Measurements from ENCODE around the gene SCRN3.
"Not testable (repeated sequence)": the region's sequence is repeated elsewhere in the genome, so short reads cannot be mapped to it uniquely, and the experiment has no call there.

SCRN3 gene

DNA sequence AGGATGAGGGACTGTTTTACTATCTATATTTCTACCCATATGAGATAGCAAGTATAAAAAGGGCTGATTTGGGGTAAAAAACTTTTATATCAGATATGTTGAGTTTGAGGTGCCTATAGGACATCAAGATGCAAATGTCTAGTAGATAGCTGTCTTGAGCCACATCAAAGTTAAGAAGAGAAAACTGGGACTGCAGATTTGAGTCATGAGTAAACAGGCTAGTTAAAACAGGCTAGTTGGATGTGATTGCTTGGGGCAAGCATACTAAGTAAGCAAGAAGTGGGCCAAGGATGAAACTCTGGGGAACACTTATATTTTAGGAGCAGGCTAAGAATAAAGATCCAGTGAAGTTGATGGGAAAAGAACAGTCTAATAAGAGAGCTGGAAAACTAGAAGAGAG, 2.8 kb upstream of the SCRN3 start:
- H3K4me3 ChIP-seq (ENCODE audit: low read depth, low read length) = no peak overlapping the region
- TF ChIP-seq, protein P1, sequence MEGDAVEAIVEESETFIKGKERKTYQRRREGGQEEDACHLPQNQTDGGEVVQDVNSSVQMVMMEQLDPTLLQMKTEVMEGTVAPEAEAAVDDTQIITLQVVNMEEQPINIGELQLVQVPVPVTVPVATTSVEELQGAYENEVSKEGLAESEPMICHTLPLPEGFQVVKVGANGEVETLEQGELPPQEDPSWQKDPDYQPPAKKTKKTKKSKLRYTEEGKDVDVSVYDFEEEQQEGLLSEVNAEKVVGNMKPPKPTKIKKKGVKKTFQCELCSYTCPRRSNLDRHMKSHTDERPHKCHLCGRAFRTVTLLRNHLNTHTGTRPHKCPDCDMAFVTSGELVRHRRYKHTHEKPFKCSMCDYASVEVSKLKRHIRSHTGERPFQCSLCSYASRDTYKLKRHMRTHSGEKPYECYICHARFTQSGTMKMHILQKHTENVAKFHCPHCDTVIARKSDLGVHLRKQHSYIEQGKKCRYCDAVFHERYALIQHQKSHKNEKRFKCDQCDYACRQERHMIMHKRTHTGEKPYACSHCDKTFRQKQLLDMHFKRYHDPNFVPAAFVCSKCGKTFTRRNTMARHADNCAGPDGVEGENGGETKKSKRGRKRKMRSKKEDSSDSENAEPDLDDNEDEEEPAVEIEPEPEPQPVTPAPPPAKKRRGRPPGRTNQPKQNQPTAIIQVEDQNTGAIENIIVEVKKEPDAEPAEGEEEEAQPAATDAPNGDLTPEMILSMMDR (IDR thresholded peaks at IDR 0.05; ENCODE audit: low read depth, low read length) = no peak

DNA sequence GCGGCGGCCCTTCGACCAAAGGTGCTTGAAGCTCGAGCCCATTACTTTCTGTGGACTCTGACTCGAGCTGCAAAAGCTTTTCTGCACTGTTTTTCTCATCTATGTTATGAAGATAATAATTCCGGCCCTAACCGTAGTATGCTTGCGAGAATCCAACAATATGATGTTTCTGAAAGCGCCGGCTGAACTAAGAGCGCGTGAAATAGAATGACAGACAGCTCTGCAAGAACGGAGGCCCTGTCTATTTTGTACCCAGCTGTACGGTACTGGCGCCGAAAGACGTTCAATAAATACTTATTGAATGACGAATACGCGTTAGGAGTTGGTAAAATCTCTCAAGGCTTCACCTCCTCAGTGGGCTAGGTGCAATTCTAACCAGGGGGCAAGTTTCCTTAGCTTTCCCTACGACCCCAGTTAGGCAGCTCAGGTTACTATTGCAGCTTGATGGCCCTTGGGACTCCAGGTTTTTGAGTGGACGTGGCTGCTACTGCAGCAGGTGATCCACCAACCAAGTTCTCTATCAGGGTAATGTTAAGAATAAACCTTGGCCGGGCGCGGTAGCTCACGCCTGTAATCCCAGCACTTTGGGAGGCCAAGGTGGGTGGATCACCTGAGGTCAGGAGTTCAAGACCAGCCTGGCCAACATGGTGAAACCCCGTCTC, 570 bp downstream of the SCRN3 start:
- peak overlapping the region; percentile 91 for H3K4me3 ChIP-seq (ENCODE audit: low read depth, low read length)
- TF ChIP-seq, protein P1 (IDR thresholded peaks at IDR 0.05; ENCODE audit: low read depth, low read length) = no peak

DNA sequence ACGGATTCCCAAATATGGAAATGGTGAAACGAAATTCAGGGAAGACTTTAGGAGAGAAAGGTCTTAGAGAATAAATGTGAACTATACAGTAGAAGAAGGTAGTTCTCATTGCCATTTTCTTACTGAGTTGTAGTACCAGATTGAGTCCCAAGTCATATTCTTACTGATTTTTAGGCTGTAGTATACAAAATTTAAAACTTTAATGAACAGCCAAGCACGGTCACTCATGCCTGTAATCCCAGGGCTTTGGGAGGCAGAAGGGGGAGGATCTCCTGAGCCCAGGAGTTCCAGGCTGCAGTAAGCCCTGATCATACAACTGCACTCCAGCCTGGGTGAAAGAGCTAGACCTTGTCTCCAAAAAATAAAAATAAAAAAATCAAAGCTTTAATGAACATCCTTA, 2.2 kb downstream of the SCRN3 start:
- TF ChIP-seq, protein P1 (IDR thresholded peaks at IDR 0.05; ENCODE audit: low read depth, low read length) = no peak
- H3K4me3 ChIP-seq (ENCODE audit: low read depth, low read length) = no peak overlapping the region

DNA sequence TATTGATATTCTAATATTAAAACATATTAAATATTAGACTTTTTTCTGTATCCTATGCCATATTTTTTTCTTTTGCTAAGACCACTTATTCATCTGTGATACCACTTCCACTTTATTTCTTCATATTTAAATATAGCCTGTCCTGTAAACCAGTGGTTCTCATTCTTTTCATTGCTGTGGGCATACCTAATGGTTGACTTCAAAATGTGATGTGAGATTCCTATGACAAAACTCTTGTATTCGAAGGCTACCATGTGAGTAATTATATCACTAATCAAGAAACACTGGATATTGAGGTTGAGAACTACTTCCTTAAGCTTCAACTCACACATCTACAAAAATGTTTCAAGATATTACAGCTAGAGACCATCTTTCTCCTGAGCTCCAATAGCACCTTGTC, 3.6 kb downstream of the SCRN3 start:
- TF ChIP-seq, protein P1 (IDR thresholded peaks at IDR 0.05; ENCODE audit: low read depth, low read length) = no peak
- H3K4me3 ChIP-seq (ENCODE audit: low read depth, low read length) = no peak overlapping the region

DNA sequence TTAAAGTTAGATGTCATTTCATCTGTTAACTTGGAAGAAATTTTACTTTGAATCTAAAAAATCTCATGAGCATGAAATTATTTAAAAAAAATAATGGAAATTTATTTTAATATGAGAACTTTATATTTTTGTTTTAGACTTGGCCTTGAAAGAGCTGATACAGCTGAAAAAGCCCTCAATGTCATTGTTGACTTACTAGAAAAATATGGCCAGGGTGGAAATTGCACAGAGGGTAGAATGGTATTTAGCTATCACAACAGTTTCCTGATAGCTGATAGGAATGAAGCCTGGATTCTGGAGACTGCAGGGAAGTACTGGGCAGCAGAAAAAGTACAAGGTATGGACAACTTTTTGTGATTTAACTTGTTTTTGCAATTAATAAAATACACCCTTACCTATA, 5.3 kb downstream of the SCRN3 start:
- no peak overlapping the region for H3K4me3 ChIP-seq (ENCODE audit: low read depth, low read length)
- TF ChIP-seq, protein P1 (IDR thresholded peaks at IDR 0.05; ENCODE audit: low read depth, low read length) = no peak

DNA sequence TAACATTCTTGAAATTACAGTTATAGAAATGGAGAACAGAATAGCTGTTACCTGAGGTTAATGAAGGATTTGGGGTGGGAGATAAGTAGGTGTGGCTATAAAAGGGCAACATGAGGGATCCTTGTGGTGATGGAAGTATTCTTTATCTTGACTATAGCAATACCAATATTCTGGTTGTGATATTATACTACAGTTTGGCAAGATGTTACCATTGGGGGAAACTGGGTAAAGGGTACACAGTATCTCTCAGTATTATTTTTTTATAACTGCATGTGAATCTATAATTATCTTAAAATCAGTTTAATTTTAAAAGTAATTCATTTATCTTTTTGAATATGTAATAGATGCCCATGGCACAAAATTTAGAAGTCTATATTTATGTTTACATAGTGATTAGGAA, 8.1 kb downstream of the SCRN3 start:
- TF ChIP-seq, protein P1 (IDR thresholded peaks at IDR 0.05; ENCODE audit: low read depth, low read length) = no peak

DNA sequence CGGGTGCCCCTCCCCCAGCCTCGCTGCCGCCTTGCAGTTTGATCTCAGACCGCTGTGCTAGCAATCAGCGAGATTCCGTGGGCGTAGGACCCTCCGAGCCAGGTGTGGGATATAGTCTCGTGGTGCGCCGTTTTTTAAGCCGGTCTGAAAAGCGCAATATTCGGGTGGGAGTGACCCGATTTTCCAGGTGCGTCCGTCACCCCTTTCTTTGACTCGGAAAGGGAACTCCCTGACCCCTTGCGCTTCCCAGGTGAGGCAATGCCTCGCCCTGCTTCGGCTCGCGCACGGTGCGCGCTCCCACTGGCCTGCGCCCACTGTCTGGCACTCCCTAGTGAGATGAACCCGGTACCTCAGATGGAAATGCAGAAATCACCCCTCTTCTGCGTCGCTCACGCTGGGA, 14.5 kb downstream of the SCRN3 start:
- H3K4me3 ChIP-seq (ENCODE audit: low read depth, low read length) = not testable (repeated sequence)

More for the DNA sequence above, 8.1 kb downstream of the SCRN3 start:
- no peak overlapping the region for H3K4me3 ChIP-seq (ENCODE audit: low read depth, low read length)

DNA sequence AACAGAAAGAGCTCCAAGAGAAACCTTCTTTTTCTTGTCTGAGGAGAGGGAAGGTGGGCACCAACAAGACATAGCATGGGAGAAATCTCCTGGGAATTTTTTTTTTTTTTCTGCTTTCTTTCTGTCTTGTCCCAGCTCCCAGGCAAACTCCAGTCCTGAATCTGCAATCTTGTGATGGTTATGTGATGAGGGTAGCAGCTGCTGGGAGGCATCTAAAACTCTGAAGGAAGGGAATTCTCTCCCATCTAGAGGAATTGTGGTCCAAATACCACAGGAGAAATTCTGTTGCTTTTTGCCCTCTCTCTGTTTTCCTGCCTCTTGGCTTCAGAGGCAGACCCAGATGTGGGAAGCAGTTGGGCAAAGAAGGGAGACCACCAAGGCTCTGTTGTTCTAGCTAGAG, 16.7 kb downstream of the SCRN3 start:
- no peak overlapping the region for H3K4me3 ChIP-seq (ENCODE audit: low read depth, low read length)
- TF ChIP-seq, protein P1 (IDR thresholded peaks at IDR 0.05; ENCODE audit: low read depth, low read length) = no peak

All from WI38 (cell line).